Endothelial cell of hepatic sinusoid (primary cell): Measurements from ENCODE around the gene MT1G.
"Not testable (repeated sequence)": the region's sequence is repeated elsewhere in the genome, so short reads cannot be mapped to it uniquely, and the experiment has no call there.

Source experiments
- in situ Hi-C: cut with HindIII; loops from 2 replicates; pipeline ENCODE4 v1.10.0; 2017; ENCODE audit warnings: low sequenced_read_pairs

MT1G gene

GRCh38 chr16:56637814-56638750 lies 29.8 kb downstream of the MT1G start, which contains the start of gene MT1A:
TSS of gene MT1A (plus strand) at chr16:56638666. CDS start at chr16:56638739, 73 bp downstream.
- in situ Hi-C loops, result no loop called here

GRCh38 chr16:56636616-56637413 lies 31.1 kb downstream of the MT1G start:
- in situ Hi-C loops, result no loop called here

GRCh38 chr16:56635441-56635967 lies 32.4 kb downstream of the MT1G start:
- in situ Hi-C loops, result no loop called here

GRCh38 chr16:56634715-56635440 lies 33.0 kb downstream of the MT1G start:
- in situ Hi-C loops, result no loop called here

GRCh38 chr16:56633535-56633934 lies 34.3 kb downstream of the MT1G start:
- in situ Hi-C loops, result no loop called here

GRCh38 chr16:56632848-56633365 lies 35.0 kb downstream of the MT1G start:
- in situ Hi-C loops, result no loop called here

GRCh38 chr16:56632156-56632847 lies 35.6 kb downstream of the MT1G start, which contains the start of gene MT1M:
TSS of gene MT1M (plus strand) at chr16:56632659. CDS start at chr16:56632732, 73 bp downstream.
- in situ Hi-C loops, result no loop called here

GRCh38 chr16:56631832-56632155 lies 36.1 kb downstream of the MT1G start:
- in situ Hi-C loops, result no loop called here

GRCh38 chr16:56631197-56631596 lies 36.7 kb downstream of the MT1G start:
- in situ Hi-C loops, result no loop called here

- in situ Hi-C loops, result no loop called here
Measured at GRCh38 chr16:56630134-56630533, 37.7 kb downstream of the MT1G start.

- in situ Hi-C loops, result no loop called here
Measured at GRCh38 chr16:56629531-56629930, 38.3 kb downstream of the MT1G start.

GRCh38 chr16:56628486-56629350 lies 39.1 kb downstream of the MT1G start:
- in situ Hi-C loops, result no loop called here

- in situ Hi-C loops, result no loop called here
Measured at GRCh38 chr16:56626685-56627084, 41.2 kb downstream of the MT1G start.

GRCh38 chr16:56625943-56626654 lies 41.8 kb downstream of the MT1G start:
- in situ Hi-C loops, result no loop called here

- in situ Hi-C loops, result no loop called here
Measured at GRCh38 chr16:56625140-56625942, 42.5 kb downstream of the MT1G start, which contains the start of gene MT1E. TSS of gene MT1E (plus strand) at chr16:56625781. CDS start at chr16:56625852, 71 bp downstream.

- in situ Hi-C loops, result no loop called here
Measured at GRCh38 chr16:56623637-56624036, 44.2 kb downstream of the MT1G start.

- in situ Hi-C loops, result not testable (repeated sequence)
Measured at GRCh38 chr16:56623184-56623583, 44.7 kb downstream of the MT1G start.
